Fibroblast of skin of right quadriceps (primary cell): ENCODE results near the gene LRG1.

Experiments used
- DNase-seq: peaks from one replicate; pipeline ENCODE4 v3.0.0-alpha.2; 2013

The LRG1 gene

DNA sequence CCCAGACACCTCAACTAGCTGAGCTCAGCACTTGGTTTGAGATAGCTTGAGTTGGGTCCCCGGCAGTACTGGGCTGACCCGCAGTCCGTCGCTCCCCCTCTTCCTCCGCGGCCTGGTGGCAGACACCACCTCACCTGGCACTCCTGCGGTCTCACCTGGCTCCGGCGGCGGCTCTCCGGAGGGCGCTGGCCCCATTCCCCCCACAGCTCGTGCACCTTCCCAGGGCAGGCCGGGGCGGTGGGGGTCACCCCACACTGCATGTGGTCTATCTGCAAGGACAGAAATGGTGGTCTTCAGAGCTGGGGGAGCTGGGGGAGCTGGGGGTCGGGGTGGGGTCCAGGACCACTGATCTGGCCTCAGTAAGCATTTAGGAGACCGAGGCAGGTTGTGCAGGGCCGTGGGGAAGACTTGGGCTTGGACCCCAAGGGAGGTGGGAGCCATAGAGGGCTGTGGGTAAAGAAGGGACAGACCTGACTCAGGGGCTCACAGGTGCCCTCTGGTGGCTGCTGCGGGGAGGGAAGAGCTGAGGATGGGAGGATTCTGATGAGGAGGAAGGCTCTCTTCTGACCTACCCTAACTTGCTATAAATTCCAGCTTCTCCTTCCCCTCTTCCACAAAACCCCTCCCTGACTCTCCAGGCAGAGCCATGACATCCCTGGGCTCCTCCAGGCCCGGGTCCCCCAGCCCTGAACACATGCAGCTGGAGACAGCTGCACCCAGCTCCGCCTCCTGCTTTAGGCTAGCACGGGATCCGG lies 14.9 kb downstream of the LRG1 start:
- peak; percentile 13 for DNase-seq

DNA sequence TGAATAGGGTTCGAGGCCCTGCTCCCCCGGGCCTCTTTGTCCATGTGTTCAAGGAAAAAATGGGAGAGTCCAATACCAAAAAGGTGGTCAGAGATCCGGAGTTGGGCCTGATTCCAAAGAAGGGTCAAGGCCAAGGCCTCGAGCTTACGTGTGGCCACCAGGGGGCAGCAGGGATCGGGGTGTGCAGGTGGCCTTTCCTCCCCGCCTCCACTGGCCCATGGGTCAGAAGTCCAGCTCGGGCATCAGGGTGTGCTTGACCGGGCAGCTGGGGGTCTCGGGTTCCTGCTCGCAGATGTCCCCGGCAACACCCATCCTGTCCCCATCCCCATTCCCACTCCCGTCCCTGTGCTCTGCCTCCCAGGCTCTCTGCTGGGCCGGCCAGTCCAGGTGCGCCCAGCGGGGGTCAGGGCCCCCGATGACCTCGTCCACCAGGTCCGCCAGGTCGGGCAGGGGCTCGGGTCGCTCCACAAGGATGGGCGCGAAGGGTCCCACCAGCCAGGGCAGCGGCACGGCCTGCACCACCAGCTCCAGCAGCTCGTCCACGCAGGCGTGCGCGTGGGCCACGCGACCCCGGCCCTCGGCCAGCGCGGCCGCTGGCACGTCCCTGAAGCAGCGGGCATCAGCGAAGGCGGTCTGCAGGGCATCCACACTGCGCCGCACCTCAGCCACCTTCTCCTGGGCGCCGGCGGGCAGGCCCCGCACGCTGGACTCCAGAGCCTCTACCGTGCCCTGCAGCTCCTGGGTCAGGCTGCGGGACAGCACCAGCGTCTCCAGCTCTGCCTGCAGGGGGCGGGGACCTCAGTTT lies 16.3 kb downstream of the LRG1 start:
- no peak for DNase-seq

DNA sequence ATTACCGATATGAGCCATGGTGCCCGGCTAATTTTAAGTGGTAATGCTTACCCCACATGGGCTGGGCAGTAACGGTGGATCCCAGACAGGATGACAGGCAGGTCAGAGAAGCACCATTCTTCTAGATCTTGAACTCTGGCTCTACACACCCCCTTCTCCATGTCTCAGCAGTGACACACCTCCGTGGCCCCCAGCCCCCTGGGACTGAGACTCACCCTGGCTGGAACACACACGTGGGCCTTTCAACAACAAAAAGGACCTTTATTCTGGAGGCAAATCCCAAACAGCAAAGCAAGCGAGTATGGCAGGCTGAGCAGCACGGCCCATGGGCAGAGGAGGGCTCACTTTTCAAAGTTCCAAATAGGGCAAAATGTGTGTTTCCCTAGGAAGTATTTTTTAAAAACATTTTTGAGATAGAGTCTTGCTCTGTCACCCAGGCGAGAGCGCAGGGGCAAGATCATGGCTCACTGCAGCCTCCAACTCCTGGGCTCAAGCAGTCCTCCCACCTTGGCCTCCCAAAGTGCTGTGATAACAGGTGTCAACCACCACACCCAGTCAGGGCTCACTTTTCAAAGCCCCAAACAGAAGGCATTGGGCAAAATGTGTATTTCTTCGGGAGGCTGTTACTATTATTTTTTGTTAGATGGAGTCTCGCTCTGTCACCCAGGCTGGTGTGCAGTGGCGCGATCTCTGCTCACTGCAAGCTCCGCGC lies 17.4 kb downstream of the LRG1 start:
- no peak for DNase-seq

DNA sequence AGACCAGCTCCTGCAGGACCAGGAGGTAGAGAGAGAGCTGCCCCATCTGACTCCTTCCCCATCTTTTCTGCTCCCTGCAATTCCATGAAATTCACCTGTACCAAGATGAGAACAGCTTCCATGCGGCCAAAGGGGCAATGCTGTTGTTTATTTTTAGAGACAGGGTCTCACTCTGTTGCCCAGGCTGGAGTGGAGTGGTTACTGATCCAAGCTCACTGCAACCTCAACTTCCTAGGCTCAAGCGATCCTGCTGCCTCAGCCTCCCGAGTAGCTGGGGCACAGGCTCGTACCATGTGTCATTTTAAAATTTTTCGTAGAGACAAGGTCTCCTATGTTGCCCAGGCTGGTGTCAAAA lies 18.0 kb downstream of the LRG1 start:
- no peak for DNase-seq

DNA sequence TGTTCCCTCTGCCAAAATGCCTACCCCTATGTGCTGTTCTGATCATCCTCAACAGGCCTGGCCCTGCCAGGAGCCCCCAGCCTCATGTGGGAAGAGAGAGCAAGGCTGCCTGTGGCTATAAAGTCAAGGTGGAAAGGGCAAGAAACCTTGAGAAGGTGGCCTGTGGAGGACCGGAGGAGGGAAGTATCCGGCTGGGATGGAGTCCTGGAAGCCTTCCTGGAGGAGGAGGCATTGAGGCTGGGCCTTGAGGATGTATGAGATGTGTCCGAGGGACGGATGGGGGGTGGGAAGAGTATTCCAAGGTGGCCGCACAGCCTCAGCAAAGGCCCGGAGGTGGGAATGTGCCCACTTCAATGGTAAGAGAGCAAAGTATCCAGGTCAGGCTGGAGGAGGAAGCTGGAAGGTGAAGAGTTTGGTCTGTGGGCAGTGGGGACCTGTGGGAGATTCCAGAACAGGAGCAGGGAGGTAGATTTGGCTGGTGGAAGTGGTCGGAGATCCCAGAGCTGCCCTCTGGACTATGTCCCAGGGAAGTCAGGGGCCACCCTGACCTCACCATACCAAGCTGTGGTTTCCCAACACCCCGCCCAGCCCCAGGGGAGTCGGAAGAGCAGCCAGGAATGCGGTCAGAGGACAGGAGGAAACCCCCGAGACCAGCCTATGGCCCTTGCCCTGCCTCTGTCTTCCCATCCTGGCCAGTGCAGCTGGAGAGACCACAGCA lies 18.5 kb downstream of the LRG1 start:
- DNase-seq = no peak

DNA sequence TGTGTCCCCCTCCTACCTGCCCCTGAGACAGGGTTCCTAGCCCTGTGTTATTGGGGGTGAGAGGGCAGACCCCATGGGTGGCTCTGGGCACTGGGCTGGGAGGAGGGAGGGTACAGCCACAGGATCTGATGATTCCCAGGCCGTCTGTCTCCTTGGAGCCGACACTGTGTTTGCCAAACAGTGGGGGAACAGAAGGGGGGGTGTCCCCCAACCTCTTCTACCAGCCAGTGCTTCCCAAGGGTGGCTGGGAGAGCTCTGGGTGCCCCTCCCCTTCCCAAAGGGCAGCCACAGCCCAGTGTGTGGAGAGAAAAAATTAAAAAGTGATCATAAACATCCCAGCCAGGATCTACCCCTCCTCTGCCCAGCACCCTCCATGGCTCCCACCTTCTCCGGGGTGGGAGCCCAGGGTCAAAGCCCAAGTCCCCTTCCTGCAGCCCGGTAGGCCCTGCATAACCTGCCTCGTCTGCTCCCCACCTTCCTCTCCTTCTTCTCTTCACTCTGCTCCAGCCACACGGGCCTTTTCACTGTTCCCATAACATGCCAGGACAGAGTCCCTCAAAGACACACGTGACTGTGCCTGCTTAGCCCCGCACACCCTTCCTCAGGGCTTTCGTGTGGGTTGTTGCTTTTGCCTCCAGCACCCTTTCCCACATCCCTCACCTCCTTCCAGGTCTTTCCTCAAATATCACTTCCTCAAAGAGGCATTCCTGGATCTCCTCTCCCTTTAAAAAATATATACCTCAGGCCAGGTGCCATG lies 20.1 kb downstream of the LRG1 start:
- DNase-seq = no peak

DNA sequence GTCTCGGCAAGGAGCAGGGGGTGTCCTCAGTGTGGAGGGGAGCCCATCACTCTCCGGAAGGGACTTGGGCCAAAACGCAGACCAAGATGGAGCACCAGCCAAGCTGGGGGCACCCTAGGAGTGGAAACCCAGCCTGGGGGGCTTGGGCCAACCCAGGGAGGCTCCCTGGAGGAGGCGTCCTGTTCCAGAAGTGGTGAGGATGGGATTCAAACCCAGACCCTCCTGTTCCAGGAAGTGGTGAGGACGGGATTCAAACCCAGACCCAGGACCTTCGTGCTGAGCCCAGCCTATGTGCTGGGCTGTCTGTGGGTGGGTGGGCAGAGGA lies 20.7 kb downstream of the LRG1 start:
- no peak for DNase-seq

DNA sequence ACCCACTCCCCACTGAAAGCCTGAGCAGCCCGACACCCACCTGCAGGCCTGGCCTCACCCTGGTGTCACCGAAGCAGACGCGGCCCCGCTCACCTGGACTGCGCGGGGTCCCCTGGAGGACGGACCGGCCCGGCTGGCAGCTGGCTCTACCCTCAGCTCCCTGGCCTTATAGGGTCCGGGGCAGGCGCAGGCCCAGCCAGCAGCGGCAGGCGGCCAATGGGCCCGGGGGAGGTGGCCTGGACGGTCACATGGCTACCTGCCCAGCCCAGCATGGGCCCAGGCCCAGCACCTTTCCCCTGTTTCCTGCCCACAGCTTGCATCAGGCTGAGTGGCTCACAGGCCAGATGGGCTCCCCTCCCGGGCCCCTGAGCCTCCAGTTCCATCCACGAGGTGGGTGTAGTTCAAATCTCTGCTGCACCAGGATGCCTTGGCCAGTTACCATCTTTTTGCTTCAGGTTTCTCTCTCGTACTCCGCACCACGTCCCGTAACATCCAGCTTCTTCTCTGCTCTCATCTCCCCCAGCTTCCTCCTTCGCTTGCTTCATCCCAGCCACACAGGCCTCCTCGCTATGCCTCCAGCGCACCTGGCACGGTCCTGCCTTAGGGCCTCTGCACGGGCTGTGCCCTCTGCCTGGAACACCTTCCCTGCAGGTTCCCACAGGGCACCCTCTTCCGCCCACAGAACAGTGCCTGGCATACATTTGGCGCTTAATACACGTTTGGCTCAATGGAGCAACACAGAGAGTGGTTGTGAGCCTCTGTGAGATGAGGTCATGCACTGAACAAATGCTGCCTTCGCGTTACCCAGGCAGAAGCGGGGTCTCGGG lies 21.3 kb downstream of the LRG1 start, which contains the start of gene PLIN4:
Gene PLIN4, minus strand, starts transcription at position 142 of the 827 bp plus-strand sequence. CDS start 214 bp downstream, outside the sequence.
- DNase-seq = peak; percentile 32

DNA sequence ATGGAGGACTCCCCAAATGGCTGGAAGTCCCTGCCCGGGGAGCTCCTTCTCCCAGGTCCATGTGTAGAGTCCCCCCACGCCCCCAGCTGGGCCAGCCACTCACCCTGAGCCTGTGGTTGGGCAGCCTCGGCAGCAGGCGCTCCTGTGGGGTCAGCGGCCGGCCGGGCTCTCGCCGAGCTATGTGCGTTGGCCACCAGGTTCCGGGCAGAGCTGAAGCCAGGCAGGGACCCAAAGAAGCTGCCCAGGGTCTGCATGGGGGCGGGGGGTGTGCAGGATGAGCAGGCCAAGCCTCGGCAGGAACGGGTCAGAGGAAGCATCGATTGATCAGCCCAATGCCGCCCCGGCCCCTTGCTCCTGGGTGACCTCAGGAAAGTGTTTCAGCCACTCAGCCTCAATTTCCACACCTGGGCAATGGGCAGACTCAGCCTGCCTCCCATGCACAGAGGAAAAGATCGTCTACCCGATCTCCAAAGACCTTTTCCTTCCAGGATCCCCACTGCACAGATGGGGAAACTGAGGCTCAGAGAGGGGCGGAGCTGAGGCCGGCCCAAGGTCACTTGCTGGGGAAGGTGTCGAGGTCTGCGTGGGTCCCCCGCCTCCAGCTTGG lies 22.3 kb downstream of the LRG1 start:
- no peak for DNase-seq

DNA sequence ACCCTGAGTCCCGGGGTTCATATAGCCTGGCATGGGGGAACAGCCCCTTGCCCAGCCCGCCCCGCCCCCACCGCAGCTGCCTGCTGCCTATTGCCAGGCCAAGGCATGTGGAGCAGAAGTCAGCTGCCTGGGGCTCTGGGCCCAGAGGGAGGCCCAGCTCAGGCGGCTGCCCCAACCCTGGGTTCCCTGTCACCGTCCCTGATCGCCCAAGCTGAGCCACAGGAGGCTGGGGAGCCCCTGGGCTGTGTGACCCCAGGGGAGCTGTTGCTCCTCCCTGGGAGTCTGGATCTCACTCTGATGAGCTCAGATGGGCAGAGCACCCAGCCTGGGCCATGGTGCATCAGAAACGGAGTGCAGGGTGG lies 22.9 kb downstream of the LRG1 start:
- no peak for DNase-seq

DNA sequence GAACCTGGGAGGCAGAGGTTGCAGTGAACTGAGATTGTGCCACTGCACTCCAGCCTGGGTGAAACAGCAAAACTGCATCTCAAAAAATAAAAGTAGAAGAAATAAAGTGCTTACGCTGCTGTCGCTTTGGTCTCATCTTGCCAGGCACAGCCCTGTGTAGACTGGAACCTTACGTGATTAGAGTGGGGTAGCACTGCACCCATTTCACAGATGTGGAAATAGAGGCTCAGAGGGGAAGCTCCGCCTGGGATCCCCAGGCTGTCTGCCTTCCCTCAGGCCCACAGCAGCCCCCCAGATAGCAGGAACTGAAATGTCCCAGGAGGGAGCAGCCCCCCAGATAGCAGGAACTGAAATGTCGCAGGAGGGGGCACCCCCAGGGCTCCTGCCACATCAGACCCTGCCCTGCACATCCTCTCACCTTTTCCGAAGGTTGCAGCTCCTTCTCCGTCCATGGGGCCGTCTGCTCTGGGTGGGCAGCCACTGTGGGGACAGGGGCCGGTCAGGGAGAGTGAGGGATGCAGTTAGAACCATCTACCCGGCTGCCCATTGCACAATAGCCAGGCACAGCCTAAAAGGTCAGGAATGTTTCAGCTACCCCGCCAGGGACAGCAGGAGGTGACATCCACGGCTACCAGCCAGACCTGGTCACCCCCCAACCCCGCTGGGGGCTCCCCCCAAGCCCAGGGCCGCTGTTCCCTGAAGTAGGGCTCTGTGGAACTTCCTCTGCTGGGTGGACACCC lies 23.5 kb downstream of the LRG1 start:
- DNase-seq = no peak

DNA sequence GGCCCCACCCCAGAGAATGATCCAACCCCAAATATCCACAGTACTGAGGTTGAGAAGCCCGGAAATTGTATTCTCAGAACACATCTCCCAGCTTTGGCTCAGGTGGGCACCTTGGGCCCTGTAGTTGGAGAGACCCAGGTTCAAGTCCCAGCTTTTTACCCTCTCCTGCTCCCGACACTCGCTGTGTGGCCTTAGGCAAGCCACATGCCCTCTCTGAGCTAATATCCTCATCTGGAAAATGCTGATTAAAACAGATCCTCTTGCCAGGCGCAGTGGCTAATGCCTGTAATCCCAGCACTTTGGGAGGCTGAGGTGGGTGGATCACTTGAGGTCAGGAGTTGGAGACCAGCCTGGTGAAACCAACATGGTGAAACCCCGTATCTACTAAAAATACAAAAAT lies 24.1 kb downstream of the LRG1 start:
- DNase-seq = no peak

DNA sequence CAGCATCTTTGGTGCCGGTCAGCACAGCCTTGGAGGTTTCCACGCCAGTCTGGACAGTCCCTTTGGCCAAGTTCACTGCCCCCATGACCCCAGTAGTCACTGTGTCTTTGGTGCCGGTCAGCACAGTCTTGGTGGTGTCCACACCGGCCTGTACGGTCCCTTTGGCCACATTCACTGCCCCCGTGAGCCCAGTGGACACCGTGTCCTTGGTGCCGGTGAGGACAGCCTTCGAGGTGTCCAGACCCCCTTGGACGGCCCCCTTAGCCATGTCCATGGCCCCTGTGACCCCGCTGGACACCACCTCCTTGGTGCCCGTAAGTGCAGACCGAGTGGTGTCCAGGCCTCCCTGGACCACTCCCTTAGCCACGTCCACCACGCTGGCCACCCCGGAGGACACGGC lies 26.6 kb downstream of the LRG1 start:
- no peak for DNase-seq

DNA sequence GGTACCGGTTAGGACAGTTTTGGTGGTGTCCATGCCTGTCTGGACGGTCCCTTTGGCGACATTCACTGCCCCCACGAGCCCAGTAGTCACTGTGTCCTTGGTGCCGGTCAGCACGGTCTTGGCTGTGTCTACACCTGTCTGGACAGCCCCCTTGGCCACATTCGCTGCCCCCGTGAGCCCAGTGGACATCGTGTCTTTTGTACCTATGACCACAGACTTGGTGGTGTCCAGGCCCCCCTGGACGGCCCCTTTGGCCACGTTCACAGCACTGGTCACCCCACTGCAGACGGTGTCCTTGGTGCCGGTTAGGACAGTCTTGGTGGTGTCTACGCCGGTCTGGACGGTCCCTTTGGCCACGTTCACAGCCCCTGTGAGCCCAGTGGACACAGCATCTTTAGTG lies 27.8 kb downstream of the LRG1 start:
- no peak for DNase-seq

DNA sequence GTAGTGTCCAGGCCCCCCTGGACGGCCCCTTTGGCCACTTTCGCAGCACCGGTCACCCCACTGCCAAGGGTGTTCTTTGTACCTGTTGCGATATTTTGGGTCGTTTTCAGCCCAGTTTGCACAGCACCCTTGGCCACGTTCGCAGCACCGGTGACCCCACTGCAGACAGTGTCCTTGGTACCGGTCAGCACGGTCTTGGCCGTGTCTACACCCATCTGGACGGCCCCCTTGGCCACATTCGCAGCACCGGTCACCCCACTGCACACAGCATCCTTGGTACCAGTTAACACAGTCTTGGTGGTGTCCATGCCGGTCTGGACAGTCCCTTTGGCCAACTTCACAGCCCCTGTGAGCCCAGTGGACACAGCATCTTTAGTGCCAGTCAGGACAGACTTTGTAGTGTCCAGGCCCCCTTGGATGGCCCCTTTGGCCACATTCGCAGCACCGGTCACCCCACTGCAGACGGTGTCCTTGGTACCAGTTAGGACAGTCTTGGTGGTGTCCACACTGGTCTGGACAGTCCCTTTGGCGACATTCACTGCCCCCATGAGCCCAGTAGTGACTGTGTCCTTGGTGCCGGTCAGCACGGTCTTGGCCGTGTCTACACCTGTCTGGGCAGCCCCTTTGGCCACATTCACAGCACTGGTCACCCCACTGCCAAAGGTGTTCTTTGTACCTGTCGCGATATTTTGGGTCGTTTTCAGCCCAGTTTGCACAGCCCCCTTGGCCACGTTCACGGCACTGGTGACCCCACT lies 28.4 kb downstream of the LRG1 start:
- DNase-seq = no peak

DNA sequence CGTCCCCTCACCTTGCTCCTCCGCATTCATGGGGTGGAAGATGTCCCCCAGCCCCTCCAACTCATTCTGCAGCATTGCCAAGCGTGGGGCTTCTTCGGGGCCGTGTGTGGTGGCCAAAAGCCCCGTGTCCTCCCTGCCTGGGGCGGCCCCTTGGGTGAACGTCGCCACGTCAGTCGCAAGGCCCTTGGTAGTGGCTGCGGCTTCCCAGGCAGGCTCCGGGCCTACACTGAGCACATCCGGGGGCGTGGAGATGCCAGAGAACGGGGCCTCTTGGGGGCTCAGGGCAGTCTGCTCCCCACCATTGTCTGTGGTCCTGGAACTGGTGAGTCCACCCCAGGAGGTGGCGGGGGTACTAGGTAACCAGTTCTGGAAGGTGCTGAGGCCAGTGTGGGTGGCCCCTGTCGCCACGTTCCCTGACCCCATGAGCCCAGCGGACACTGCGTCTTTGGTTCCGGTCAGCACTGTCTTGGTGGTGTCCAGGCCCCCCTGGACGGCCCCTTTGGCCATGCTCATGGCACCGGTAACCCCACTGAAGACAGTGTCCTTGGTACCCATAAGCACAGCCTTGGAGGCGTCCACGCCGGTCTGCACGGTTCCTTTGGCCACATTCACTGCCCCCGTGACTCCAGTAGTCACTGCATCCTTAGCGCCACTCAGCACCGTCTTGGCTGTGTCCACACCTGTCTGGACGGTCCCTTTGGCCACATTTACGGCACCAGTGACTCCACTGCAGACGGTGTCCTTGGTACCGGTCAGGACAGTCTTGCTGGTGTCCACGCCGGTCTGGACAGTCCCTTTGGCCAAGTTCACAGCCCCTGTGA lies 29.2 kb downstream of the LRG1 start:
- DNase-seq = no peak

DNA sequence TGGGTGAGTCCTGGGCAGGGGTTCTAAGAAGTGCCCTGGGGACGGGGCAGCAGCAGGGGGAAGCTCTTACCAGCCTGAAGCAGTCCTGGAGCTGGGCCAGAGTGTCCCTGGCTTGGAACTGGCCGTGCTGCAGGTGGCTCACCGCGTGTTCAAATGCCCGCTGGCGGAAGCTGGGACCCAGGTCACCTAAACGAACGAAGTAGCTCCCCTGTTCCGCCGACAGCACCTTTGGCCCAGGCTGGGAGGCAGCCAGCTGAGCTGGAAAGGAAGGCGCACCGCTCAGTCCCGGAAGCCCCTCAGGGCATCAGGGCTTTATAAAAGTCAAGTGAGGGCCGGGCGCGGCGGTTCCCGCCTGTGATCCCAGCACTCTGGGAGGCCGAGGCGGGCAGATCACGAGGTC lies 31.1 kb downstream of the LRG1 start:
- no peak for DNase-seq

DNA sequence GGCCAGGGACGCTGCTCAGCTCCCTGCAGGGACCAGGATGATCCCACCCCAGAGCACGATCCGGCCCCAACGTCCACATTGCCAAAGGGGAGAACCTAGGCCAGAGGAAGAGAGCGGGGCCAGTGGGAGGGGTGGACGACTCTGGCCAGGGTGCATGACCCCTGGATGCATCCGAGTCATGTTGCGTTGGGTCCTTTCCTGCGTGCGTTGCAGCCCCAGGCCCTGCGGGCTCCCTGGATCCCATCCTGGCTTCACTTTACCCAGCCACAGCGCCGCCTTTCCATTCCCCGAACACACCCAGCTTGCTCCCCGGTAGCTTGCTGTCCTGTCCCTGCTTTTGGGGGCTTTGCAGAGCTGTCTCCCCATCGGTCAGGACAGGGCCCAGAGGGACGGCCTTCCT lies 32.0 kb downstream of the LRG1 start:
- DNase-seq = no peak

DNA sequence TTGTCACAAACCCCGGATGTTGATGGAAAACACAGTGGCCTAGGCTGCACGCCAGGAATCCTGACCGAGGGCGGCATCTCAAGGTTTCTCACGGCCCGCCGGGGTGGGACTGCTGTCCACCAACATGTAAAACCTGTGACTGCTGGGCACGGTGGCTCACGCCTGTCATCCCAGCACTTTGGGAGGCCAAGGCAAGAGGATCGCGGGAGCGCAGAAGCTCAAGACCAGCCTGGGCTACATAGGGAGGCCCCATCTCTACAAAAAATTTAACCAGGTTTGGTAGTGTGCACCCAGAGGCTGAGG lies 32.7 kb downstream of the LRG1 start:
- no peak for DNase-seq
